ENCODE measurements around the gene C14orf132.
A peak's percentile ranks its signal among the peaks of the same experiment; 100 is the strongest.

C14orf132 gene

DNA sequence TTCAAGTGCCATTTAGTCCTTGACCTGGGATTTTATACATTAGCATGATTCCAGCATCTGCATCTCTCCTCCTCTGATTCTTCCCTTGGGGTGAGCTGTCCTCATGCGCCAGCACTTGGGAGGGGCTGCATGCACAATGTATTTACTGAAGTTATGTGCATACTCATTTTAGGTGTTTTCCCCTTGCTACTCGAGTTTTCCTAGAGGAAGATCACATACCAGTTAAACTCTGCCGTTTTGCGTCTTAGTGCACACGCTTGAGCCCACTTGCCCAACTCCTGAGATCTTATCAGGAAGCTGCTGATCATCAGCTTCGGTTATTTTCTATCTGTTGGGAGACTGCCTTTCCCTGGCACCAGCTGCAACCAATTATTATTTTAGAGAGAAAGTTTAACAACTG is 78.8 kb downstream of the C14orf132 start:
- no peak for DNase-seq (ENCODE audit: low read depth in 1 of 2, low spot score in 1 of 2)

DNA sequence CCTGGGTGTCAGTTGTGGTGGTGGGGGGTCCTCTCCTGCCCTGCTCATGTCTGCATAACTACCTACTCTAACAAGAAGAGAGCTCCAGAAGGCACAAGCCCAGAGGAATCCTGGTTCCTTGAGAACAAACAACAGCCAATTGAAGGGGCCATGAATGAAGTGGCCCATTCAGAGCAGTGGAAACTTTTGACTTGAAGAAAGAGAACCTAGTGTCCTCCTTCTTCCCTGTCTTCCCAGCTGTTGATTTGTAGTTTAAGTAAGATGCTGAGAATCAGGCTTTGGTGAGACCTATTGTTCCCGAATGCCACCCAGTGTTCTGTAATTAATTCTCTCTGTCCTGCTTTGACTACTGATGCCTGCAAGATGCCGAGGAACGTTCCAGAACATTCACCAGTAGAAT is 79.2 kb downstream of the C14orf132 start:
- no peak for DNase-seq (ENCODE audit: low read depth in 1 of 2, low spot score in 1 of 2)

DNA sequence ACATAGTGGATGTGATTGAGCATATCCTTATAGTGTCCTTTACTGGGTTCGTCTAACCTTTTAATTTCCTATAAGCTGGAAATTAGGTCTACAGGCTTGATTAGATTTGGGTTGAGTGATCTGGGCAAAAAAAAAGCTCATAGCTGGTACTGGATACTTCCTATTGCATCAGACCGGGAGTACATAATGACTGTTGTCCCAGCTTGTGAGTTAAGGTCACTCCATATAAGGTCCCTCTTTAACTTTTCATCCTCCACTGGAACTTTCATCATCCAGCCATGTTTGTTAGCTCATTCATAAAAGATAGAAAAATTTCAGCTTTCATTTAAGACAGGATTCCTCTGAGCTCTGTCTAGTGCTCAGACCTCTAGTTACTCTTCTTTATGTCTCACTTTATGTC is 80.8 kb downstream of the C14orf132 start:
- DNase-seq (ENCODE audit: low read depth in 1 of 2, low spot score in 1 of 2) = no peak

DNA sequence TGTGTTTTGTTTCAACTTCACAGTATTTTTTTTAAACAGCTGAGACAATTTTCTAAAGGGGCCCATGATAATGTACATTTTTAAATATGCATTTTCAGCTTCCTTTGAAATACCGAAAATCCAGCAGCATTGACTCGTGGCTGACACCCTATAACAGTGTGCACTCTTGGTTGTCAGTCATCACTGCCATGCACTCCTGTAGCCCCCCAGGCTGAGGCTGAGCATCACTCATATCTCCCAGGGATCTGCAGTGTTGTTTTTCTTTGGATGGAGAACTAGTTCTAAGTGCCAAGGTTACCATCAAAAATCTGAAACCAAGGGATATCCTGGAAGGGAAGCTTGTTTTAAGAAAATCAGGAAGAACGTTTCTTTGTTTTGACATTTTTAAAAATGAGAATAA is 81.2 kb downstream of the C14orf132 start:
- no peak for DNase-seq (ENCODE audit: low read depth in 1 of 2, low spot score in 1 of 2)

DNA sequence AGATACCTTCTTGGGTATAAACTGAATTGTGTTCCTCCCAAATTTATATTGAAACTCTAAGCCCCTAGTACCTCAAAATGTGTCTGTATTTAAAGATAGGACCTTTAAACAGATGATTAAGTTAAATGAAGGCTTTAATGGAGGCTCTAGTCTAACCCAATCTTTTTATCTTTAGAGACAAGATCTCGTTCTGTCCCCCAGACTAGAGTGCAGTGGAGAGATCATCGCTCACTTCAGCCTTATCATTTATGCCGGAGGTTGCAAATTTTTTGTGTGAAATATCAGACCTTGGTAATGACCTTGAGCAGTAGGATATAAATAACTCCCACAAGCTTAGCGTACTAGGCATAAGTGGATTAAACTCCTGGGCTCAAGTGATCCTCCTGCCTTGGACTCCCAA is 81.8 kb downstream of the C14orf132 start:
- no peak for DNase-seq (ENCODE audit: low read depth in 1 of 2, low spot score in 1 of 2)

DNA sequence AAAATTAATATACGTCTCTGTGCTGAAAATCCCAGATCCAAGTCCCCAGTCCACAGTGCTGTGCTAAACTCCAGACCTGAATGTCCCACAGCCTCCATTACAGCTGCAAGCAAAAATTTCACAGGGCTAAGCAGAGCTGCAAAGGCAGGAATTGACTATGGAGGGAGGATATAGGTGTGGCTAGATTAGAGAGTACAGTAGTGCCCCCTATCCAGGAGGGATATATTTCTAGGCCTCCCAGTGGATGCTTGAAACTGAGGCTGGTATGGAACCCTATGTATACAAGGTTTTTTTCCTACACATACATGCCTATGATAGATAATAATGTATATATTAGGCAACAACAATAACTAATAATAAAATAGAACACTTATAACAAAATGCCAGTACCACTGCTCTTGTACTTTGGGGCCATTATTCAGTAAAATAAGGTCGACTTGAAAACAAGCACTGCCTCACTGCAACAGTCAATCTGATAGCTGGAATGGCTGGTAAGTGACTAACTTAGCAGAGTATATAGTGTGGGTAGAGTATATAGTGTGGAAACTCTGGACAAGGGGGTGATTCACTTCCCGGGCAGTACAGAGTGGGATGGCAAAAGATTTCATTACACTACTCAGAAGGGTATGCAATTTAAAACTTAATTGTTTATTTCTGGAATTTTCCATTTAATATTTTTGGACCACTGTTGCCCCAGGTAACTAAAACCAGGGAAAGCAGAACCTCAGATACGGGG is 82.7 kb downstream of the C14orf132 start:
- no peak for DNase-seq (ENCODE audit: low read depth in 1 of 2, low spot score in 1 of 2)

DNA sequence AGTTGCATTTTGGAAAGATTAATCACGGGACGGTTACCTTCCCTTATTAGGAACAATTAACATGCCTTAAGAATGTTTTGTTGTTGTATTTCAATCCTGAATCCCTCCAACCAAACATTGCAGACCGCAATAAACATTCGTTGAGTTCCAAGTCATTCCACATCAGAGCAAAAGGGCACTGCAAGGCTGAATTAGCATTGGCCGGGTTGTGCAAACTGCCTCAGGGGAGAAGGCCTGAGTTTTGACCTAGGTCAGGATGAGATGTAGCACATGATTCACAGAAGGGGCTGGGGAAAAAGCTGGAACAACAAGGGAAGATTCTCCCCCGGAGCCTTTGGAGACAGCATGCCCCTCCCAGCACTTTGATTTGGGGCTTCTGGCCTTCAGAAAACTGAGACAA is 83.3 kb downstream of the C14orf132 start:
- DNase-seq (ENCODE audit: low read depth in 1 of 2, low spot score in 1 of 2) = no peak

DNA sequence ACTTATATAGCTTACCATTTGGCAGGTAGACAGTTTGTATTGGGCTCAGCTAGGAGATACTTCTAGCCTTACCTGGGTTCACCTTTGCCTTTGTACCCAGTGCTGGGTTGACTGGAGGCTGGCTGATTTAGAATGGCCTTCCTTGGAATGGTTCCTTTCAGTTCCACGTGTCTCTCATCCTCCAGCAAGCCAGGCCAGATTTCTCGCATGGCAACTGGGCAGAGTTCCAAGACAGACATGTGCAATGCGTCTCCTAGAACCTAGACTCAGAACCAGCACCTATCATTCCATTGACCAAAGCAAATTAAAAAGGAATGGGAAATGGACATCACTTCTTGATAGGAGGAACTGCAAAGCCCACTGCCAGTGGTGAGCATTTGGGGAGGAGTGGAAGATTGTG is 86.4 kb downstream of the C14orf132 start:
- DNase-seq (ENCODE audit: low read depth in 1 of 2, low spot score in 1 of 2) = no peak

DNA sequence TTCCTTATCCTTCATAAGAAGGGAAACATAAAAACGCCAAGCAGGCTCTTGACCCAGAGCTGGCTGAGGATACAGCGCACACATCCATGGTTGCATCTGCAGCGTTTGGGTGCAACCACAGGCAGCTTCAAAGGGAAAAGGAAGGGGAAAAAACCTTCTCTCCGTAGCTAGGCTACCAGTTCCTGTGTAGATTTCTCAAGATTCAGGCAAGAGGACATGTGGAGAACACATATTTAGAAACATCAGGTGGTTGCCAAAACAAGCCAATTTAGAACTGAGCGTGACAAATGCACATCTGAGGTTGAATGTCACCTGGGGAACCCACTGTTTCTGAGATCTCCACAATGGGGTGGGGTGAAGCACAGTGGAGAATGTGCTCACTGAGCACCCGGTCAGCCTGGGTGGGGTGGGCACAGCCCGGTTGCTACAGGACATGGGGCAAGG is 87.2 kb downstream of the C14orf132 start:
- DNase-seq (ENCODE audit: low read depth in 1 of 2, low spot score in 1 of 2) = peak in 1 of 2 donors; percentile 3

DNA sequence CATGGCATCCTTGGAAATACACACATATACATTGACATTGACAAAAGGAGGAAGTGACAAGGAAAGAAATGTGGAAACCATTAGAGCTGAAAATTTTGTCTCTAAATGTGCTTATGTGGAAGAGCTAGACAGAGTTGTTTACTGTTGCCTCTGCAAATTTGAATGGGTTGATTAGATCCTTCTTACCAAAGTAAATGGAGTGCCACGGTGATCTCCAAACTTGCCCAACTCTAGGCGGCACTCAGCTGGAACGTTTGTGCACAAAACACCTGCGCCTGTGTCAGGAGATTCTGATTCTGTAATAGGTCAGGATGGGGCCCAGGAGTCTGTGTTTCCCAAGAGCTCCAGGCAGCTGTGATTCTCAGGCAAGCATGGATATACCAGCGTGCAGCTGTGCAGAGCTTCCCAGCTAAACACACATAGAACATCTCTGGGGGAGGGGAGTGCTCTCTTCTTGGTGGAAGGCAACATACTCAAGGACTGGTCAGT is 87.7 kb downstream of the C14orf132 start:
- DNase-seq (ENCODE audit: low read depth in 1 of 2, low spot score in 1 of 2) = no peak

DNA sequence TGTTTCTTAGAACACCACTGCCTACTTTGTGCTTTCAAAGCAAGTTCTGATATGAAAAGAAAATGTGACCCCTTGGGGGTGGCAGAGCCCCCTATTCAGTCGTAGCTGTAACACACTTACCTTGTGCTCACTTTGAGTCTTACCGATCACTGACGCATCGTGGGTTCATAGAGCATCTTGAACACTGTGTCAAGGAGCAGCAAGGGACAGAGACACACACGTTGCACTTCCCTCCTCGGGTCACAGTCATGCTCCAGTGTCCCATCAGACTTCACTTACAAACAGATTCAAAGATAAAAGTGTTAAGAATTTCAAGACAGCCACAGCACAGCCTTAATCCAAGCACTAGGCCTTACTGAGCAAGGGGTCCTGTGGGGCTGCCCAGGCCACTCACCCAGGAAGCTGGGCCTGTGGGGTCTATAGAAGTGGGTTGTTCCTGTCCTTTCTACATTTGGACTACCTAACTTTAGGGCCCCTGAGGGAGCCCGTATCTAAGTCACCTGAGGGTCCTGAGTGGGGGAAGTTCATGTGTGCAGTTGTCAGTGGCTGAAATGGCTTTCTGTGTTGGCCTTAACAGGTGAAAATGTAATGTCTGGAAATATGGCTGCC is 90.1 kb downstream of the C14orf132 start:
- no peak for DNase-seq (ENCODE audit: low read depth in 1 of 2, low spot score in 1 of 2)

DNA sequence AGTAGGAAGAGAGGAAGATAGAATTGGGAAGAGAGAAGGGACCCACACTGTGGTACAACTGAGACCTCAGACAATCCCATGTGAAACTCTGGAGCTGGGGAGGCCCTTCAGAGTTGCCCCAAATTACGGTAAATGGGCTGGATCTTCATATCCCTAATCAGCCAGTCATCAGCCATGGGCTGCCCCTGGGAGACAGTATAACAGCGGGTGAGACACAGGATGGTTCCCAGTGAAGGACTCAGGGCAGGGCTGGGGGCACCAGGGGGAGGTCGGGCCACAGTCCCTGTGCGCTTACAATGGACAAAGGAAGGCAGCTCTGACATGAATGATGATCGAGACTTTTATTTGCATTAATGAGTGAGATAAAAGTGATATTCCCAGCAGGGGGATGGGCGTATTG is 91.2 kb downstream of the C14orf132 start:
- DNase-seq (ENCODE audit: low read depth in 1 of 2, low spot score in 1 of 2) = no peak

DNA sequence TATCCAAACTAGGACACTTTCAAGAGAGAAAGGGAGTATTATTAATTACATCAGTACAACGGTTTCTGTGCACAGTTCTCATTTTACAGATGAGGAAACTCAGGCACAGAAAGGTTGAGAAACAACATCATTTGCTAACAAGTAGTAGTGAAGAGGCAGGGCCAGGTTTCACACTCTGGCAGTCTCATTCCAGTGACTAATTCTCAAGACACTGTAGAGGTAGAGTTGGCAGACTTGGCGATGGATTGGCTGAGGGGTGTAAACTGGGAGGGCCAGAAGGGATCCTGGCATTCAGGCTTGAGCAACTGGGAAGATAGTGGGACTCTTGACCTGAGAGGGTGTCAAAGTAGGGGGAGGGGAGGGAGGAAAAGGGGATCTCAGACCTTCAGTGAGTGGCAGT is 91.7 kb downstream of the C14orf132 start:
- no peak for DNase-seq (ENCODE audit: low read depth in 1 of 2, low spot score in 1 of 2)

DNA sequence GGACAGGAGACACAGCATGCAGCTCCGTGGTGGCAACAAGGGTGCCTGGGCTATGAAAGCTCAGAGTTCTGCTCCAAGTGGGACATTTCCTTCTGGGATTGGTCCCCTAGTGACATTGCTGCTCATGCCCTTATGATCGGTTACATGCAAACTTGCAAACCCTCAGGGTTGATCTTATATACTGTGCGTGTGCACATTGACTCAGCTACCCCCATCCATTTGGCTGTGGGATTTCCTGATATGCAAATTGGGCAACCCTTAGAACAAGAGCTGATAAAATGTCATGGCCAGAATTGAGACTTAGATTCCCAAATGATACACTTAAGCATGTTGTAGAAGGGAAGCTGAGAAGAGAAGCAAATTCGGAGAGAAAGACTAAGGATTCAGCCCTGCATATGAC is 92.7 kb downstream of the C14orf132 start:
- no peak for DNase-seq (ENCODE audit: low read depth in 1 of 2, low spot score in 1 of 2)

DNA sequence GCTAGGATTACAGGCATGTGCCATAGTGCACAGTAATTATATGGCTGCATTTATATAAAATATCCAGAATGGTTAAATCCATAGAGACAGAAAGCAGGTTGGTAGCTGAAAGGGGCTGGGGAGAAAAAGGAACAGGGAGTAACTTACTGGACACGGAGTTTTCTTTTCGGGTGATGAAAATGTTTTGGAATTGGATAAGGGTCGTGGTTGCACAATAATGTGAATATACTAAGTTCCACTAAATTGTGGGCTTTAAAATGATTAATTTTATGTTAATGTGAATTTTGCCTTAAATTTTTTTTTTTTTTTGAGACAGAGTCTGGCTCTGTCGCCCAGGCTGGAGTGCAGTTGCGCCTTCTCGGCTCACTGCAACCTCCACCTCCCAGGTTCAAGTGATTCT is 95.3 kb downstream of the C14orf132 start:
- DNase-seq (ENCODE audit: low read depth in 1 of 2, low spot score in 1 of 2) = no peak

DNA sequence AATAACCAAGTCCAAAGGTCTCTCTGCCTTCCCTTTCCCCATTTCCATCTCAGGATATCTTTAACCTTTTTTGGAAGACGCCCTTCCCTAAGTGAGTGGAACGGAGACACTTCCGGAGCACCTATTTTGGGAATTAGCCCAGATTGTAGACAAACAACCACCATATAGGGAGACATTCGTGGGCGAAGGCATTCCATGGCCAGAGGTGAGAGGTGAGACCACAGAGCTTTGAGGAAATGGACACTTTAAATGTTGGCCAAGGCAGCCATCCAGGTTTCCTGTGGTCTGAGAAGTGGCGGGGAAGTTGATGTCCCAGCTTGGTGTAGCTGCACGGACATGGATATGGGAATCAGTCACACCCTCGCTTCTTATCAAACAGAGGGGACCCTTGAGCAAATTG is 96.1 kb downstream of the C14orf132 start:
- no peak for DNase-seq (ENCODE audit: low read depth in 1 of 2, low spot score in 1 of 2)

DNA sequence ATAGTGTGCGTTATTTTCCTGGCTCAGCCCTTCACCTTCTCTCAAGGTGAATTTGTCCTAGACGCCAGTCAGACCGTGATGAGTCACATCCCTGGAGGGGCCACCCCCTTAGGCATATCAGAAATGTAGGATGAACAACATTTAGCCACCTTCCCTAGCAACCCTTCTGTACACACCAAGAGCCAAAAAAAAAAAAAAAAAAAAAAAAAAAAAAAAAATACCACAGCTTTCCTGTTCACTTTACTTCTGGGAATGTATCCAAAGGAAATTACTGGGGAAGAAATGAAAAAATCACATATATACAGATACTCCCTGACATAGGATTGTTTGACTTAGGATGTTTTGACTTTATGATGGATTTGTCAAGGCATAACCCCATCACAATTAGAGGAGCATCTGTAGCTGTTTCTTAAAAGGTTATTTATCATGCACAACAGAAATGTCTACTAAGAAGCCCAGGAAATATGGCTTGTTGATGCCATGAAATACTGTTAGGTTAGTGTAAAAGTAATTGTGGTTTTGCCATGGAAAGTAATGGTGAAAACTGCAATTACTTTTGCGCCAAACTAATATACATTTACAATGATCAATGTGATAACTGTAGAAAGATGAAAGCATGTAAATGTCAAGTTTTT is 97.3 kb downstream of the C14orf132 start:
- DNase-seq (ENCODE audit: low read depth in 1 of 2, low spot score in 1 of 2) = no peak

DNA sequence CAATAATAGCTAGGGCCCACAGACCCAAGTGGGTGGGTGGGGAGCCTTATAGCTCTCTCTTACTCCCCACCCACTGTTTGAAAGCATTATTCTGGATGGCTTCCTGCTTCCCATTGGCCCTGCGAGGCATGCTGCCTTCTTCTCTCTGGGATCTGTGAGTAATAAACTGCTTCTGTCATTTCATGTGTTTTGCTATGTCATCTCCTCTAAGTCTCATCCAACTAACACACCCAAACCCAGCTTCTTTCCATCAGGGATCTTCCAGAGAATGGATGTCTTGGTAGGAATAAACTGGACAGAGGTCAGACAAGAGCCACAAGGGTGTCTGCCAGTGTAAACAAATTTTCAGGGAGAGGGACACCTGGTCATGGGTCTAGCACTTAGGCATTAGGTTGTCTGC is 99.1 kb downstream of the C14orf132 start:
- no peak for DNase-seq (ENCODE audit: low read depth in 1 of 2, low spot score in 1 of 2)

DNA sequence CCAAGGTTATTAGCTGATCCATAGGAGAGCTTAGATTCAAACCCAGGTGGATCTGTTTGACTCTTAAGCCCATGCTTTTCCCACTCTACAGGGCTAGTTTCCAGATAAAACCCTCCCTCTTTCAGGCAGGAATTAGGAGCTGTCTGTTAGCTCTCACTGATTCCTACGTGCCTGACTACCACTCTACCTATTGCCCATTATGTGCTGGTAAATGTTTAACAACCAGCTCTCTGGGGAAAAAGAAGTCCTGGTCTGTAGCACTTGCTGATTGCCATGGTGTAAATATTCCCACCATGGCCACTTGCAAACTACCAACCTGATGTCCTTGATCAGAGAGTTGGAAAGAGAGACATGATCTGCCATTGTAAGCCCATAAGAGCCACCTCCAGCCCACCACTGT is 100.0 kb downstream of the C14orf132 start:
- DNase-seq (ENCODE audit: low read depth in 1 of 2, low spot score in 1 of 2) = no peak

DNA sequence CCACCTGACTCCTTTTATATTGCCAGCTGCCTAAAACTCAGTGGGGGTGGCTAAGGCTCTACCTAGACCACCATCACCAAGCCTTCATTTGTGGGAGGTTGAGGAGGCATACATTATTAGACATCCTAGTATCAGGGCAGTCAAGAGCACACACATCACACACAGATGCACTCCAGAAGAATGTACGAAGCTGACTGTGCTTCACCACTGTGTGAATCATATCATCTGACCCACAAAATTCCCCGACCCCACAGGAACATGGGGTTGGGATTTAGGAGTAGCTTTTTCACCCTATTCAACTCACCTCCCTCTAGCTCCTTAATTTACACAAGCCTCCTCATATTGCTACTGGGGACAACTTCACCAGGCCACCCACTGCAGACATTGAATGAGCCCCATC is 100.7 kb downstream of the C14orf132 start:
- DNase-seq (ENCODE audit: low read depth in 1 of 2, low spot score in 1 of 2) = no peak

DNA sequence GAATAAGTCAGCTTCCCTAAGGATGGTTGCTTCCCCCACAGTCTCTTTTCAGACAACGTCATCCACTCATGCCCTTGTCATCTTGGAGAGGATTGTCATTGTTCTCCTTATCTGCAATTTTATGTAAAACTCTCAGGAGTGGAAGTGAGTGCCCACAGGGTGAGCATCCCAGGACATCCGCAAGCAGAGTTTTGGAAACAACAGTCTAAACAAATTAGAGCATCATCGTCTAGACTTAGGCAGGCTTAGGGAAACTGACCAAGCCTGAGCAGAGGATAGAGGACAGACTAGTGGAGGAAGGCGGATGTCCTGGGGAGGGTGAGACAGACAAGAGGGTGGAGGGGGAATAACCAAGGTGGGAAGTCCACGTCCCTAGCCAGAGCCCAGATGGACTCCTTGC is 101.8 kb downstream of the C14orf132 start:
- DNase-seq (ENCODE audit: low read depth in 1 of 2, low spot score in 1 of 2) = no peak

All from activated CD4-positive, alpha-beta T cell treated with anti-CD3 and anti-CD28 coated beads, Interleukin-2, amount 50 U/mL, for 24 hours (primary cell).